MV-4-11 (cell line): ENCODE results near the gene SDF4.
"Not testable (repeated sequence)": the region's sequence is repeated elsewhere in the genome, so short reads cannot be mapped to it uniquely, and the experiment has no call there.

Experiments used
- DNase-seq: peaks from one replicate; lab custom pipeline; 2025; lab: John Stamatoyannopoulos, UW

Gene SDF4

GRCh38 chr1:1199141-1199960 is 32.5 kb downstream of the SDF4 start:
- DNase-seq, result no peak

GRCh38 chr1:1198423-1199140 is 33.2 kb downstream of the SDF4 start:
- DNase-seq, result no peak

- DNase-seq, result no peak
These were observed 34.0 kb downstream of the SDF4 start for GRCh38 chr1:1197551-1198422.

- no peak for DNase-seq
These were observed 34.7 kb downstream of the SDF4 start for GRCh38 chr1:1197188-1197500.

- no peak for DNase-seq
These were observed 35.2 kb downstream of the SDF4 start for GRCh38 chr1:1196431-1197187.

- not testable (repeated sequence) for DNase-seq
These were observed 36.1 kb downstream of the SDF4 start for GRCh38 chr1:1195726-1196125.

GRCh38 chr1:1194723-1195122 is 37.1 kb downstream of the SDF4 start:
- DNase-seq, result peak; percentile 10

GRCh38 chr1:1191734-1192133 is 40.1 kb downstream of the SDF4 start:
- DNase-seq, result no peak

GRCh38 chr1:1189111-1189510 is 42.7 kb downstream of the SDF4 start:
- DNase-seq, result peak; percentile 67

GRCh38 chr1:1187938-1188337 is 43.9 kb downstream of the SDF4 start:
- no peak for DNase-seq

- no peak for DNase-seq
These were observed 46.6 kb downstream of the SDF4 start for GRCh38 chr1:1185101-1185765.

GRCh38 chr1:1183833-1184775 is 47.7 kb downstream of the SDF4 start:
- DNase-seq, result no peak

GRCh38 chr1:1183221-1183747 is 48.5 kb downstream of the SDF4 start:
- DNase-seq, result no peak

- DNase-seq, result no peak
These were observed 49.1 kb downstream of the SDF4 start for GRCh38 chr1:1182491-1183220.

GRCh38 chr1:1181938-1182410 is 49.8 kb downstream of the SDF4 start:
- no peak for DNase-seq

- DNase-seq, result no peak
These were observed 50.5 kb downstream of the SDF4 start for GRCh38 chr1:1181129-1181937.

- DNase-seq, result no peak
These were observed 51.6 kb downstream of the SDF4 start for GRCh38 chr1:1179983-1180861.
